Measurements from ENCODE around the gene MMP20.
"Not testable (repeated sequence)": the region's sequence is repeated elsewhere in the genome, so short reads cannot be mapped to it uniquely, and the experiment has no call there.

GRCh38 chr11:102629908-102630307 lies 4.8 kb upstream of the MMP20 start:
- not testable (repeated sequence) for TF ChIP-seq CTCF (IDR thresholded peaks at IDR 0.05; ENCODE audit: low read length); EZH2 (IDR thresholded peaks at IDR 0.05; ENCODE audit: borderline replicate concordance, low read length)
